HepG2 (cell line): Measurements from ENCODE around the gene PRSS27. TPM values are rescaled to one million over a fixed set of nuclear protein-coding genes. Genes with fewer than 3 reads are reported as not detected.

ENCODE experiments used
- AKAP8 ChIP-seq: sonication (generic); formaldehyde crosslinking; IDR thresholded peaks from 2 replicates; pipeline ENCODE4 v1.5.1; 2020; ENCODE audit warnings: mild to moderate bottlenecking, missing genetic modification reagents
- IKZF4 ChIP-seq: sonication (generic); formaldehyde crosslinking; IDR thresholded peaks from 2 replicates; pipeline ENCODE4 v1.5.1; 2020; ENCODE audit warnings: borderline replicate concordance, mild to moderate bottlenecking, low read depth, missing genetic modification reagents; ENCODE audit errors: not compliant biosample characterization
- KLF16 ChIP-seq, 2 experiments: sonication (generic) in 1 of 2; formaldehyde crosslinking in 1 of 2; IDR thresholded peaks; 2 replicates each; pipeline versions ENCODE4 v1.6.1 to v1.8.0; 2016 to 2023; ENCODE audit warnings: missing genetic modification reagents in 2 of 2, missing compliant biosample characterization in 1 of 2
- MEIS2 ChIP-seq: sonication (generic); formaldehyde crosslinking; IDR thresholded peaks from 2 replicates; pipeline ENCODE4 v1.9.0; 2021; ENCODE audit warnings: mild to moderate bottlenecking, missing genetic modification reagents
- REPIN1 ChIP-seq: sonication (generic); formaldehyde crosslinking; IDR thresholded peaks from 2 replicates; pipeline ENCODE4 v1.8.0; 2022; ENCODE audit warnings: missing genetic modification reagents, low read depth, mild to moderate bottlenecking, borderline replicate concordance
- REXO4 ChIP-seq: sonication (generic); formaldehyde crosslinking; IDR thresholded peaks from 2 replicates; pipeline ENCODE4 v1.8.0; 2022; ENCODE audit warnings: missing genetic modification reagents, mild to moderate bottlenecking, borderline replicate concordance
- SALL1 ChIP-seq: sonication (generic); formaldehyde crosslinking; IDR thresholded peaks from 2 replicates; pipeline ENCODE4 v1.8.0; 2022; ENCODE audit warnings: mild to moderate bottlenecking, missing genetic modification reagents
- SRF ChIP-seq: IDR thresholded peaks from 2 replicates; pipeline ENCODE4 v1.6.1; 2011; ENCODE audit warnings: mild to moderate bottlenecking, low read depth, low read length, moderate library complexity
- SRSF1 ChIP-seq: fragments of 200-400 bp; formaldehyde crosslinking; optimal IDR thresholded peaks from 2 replicates; pipeline ENCODE3; 2017; ENCODE audit warnings: mild to moderate bottlenecking, low read depth, low read length, moderate library complexity
- THAP11 ChIP-seq: IDR thresholded peaks from 2 replicates; pipeline ENCODE4 v1.6.1; 2016; ENCODE audit warnings: missing biosample characterization, missing genetic modification reagents
- TP53 ChIP-seq: sonication (generic); formaldehyde crosslinking; conservative IDR thresholded peaks from 2 replicates; pipeline ENCODE4 v1.4.0; 2020; ENCODE audit warnings: missing genetic modification reagents
- U2AF1 ChIP-seq: fragments of 200-400 bp; formaldehyde crosslinking; optimal IDR thresholded peaks from 2 replicates; pipeline ENCODE3; 2017; ENCODE audit warnings: mild to moderate bottlenecking, low read depth, low read length
- ZNF207 ChIP-seq: fragments of 450-650 bp; IDR thresholded peaks from 2 replicates; pipeline ENCODE4 v1.6.1; 2016; ENCODE audit warnings: antibody characterized with exemption, borderline replicate concordance
- ZNF543 ChIP-seq: sonication (generic); formaldehyde crosslinking; IDR thresholded peaks from 2 replicates; pipeline ENCODE4 v1.4.0; 2020; ENCODE audit warnings: mild to moderate bottlenecking, missing genetic modification reagents
- ZNF547 ChIP-seq: sonication (generic); formaldehyde crosslinking; IDR thresholded peaks from 2 replicates; pipeline ENCODE4 v1.5.1; 2020; ENCODE audit warnings: mild to moderate bottlenecking, missing genetic modification reagents
- ZNF570 ChIP-seq: sonication (generic); formaldehyde crosslinking; IDR thresholded peaks from 2 replicates; pipeline ENCODE4 v1.4.0; 2020; ENCODE audit warnings: mild to moderate bottlenecking, missing genetic modification reagents, borderline replicate concordance
- ZNF629 ChIP-seq: sonication (generic); formaldehyde crosslinking; conservative IDR thresholded peaks from 2 replicates; pipeline ENCODE4 v1.5.0; 2020; ENCODE audit warnings: missing genetic modification reagents
- polyA plus RNA-seq, 8 experiments: library from polyadenylated mRNA; depleted of rRNA in 3 of 8; stranded (reverse) in 7 of 8; unstranded in 1 of 8; fragments of >200 nt; fragmentation: Illumina TruSeq in 4 of 8; extraction: Trizol in 4 of 8; gene quantifications; 2 replicates each; pipeline versions ENCODE4 v1.2.1 to v1.2.3, GENCODE V29; 2011 to 2016; ENCODE audit warnings: low read depth in 4 of 8, missing spikeins in 1 of 8, mixed read lengths in 1 of 8; ENCODE audit not compliant: insufficient read depth in 1 of 8
- total RNA-seq, 5 experiments: library from RNA; depleted of rRNA; stranded (reverse); fragments of >200 nt; fragmentation: Illumina TruSeq; extraction: Trizol; gene quantifications; 2 replicates each; pipeline ENCODE4 v1.2.3, GENCODE V29; 2016; ENCODE audit warnings: low read depth in 1 of 5
- TF ChIP-seq, protein P1 (sequence below): sonication (generic); formaldehyde crosslinking; IDR thresholded peaks from 2 replicates; pipeline ENCODE4 v1.9.0; 2021; ENCODE audit warnings: missing genetic modification reagents, borderline replicate concordance
- TF ChIP-seq, protein P2 (sequence below): sonication (generic); formaldehyde crosslinking; IDR thresholded peaks from 2 replicates; pipeline ENCODE4 v1.4.0; 2020; ENCODE audit warnings: missing genetic modification reagents
- TF ChIP-seq, protein P3 (sequence below): sonication (generic); formaldehyde crosslinking; IDR thresholded peaks from 2 replicates; pipeline ENCODE4 v1.4.0; 2020; ENCODE audit warnings: missing genetic modification reagents
- TF ChIP-seq, protein P4 (sequence below): sonication (generic); formaldehyde crosslinking; conservative IDR thresholded peaks from 2 replicates; pipeline ENCODE4 v1.4.0; 2020; ENCODE audit warnings: mild to moderate bottlenecking, missing genetic modification reagents, moderate library complexity

The PRSS27 gene
- total and polyA plus RNA-seq, 2 of the 13 experiments (the other 11 are each of a cell fraction or from before 2014, with no cell fraction given), result 0.20 to 0.73 TPM

DNA sequence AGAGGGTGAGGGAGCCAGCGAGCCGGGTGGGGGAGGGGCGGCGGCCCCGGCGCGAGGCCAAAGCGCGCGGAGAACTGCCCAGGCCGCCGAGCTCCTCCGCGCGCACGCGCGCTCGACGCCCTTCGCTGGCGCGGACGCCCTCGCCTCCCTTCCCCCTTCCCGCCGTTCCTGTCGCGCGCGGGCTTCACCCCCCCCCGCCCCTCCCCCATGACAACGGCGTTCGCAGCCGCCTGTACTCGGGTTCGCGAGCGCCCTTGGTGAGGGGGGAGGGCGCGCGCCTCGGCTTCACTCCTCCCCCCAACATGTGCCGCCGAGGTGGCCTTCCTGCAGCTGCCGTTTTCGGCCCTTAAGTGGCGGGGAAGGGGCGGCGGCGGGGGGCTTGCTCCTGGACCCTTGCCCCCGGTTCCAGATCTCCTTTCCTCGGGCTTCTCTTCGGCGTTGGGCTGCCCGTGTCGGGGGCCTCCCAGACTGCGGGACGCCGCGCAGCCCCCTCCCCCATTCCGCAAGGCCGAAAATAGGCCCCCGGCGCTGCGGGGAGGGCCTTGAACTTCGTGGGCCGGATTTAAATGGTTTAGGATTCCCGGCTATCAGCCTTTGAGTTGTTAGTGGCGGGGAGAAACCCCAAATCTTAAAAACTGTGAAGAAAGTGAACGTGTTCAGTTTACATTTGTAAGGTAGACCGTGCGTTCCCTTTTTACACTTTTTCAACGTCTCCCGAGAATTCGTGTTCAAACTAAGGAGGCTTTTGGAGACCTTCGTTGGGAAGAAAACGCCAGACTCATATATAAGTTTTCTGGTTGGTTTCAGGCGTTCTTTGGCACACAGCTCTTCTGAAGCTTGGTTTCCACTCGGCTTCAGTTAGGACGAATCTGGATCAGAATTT lies 33.1 kb upstream of the PRSS27 start (continued):
- TF ChIP-seq, protein P1, sequence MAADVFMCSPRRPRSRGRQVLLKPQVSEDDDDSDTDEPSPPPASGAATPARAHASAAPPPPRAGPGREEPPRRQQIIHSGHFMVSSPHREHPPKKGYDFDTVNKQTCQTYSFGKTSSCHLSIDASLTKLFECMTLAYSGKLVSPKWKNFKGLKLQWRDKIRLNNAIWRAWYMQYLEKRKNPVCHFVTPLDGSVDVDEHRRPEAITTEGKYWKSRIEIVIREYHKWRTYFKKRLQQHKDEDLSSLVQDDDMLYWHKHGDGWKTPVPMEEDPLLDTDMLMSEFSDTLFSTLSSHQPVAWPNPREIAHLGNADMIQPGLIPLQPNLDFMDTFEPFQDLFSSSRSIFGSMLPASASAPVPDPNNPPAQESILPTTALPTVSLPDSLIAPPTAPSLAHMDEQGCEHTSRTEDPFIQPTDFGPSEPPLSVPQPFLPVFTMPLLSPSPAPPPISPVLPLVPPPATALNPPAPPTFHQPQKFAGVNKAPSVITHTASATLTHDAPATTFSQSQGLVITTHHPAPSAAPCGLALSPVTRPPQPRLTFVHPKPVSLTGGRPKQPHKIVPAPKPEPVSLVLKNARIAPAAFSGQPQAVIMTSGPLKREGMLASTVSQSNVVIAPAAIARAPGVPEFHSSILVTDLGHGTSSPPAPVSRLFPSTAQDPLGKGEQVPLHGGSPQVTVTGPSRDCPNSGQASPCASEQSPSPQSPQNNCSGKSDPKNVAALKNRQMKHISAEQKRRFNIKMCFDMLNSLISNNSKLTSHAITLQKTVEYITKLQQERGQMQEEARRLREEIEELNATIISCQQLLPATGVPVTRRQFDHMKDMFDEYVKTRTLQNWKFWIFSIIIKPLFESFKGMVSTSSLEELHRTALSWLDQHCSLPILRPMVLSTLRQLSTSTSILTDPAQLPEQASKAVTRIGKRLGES (CRISPR knock-in tag), result no peak
- TF ChIP-seq KLF16 (CRISPR knock-in tag; IDR thresholded peaks at IDR 0.05) (no peak), ZNF547 (no peak; the same call in 1 of the 2 replicates), SRSF1 (no peak), THAP11 (CRISPR knock-in tag) (no peak), ZNF629 (CRISPR knock-in tag) (no peak), ZNF570 (CRISPR knock-in tag) (no peak), IKZF4 (peak; percentile 1), U2AF1 (no peak), MEIS2 (CRISPR knock-in tag) (no peak), AKAP8 (CRISPR knock-in tag) (0 out of 2 replicates have a peak, but pooled peaks have one; percentile 9), REPIN1 (no peak), SRF (no peak), ZNF207 (no peak), REXO4 (CRISPR knock-in tag) (0 out of 2 replicates have a peak, but pooled peaks have one; percentile 15), ZNF543 (no peak), SALL1 (CRISPR knock-in tag) (peak; percentile 6; the same call in 1 of the 2 replicates), TP53 (no peak)
- TF ChIP-seq, protein P2, sequence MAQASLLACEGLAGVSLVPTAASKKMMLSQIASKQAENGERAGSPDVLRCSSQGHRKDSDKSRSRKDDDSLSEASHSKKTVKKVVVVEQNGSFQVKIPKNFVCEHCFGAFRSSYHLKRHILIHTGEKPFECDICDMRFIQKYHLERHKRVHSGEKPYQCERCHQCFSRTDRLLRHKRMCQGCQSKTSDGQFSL (CRISPR knock-in tag), result peak; percentile 91
- TF ChIP-seq, protein P3, sequence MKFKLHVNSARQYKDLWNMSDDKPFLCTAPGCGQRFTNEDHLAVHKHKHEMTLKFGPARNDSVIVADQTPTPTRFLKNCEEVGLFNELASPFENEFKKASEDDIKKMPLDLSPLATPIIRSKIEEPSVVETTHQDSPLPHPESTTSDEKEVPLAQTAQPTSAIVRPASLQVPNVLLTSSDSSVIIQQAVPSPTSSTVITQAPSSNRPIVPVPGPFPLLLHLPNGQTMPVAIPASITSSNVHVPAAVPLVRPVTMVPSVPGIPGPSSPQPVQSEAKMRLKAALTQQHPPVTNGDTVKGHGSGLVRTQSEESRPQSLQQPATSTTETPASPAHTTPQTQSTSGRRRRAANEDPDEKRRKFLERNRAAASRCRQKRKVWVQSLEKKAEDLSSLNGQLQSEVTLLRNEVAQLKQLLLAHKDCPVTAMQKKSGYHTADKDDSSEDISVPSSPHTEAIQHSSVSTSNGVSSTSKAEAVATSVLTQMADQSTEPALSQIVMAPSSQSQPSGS (CRISPR knock-in tag), result no peak
- TF ChIP-seq, protein P4, sequence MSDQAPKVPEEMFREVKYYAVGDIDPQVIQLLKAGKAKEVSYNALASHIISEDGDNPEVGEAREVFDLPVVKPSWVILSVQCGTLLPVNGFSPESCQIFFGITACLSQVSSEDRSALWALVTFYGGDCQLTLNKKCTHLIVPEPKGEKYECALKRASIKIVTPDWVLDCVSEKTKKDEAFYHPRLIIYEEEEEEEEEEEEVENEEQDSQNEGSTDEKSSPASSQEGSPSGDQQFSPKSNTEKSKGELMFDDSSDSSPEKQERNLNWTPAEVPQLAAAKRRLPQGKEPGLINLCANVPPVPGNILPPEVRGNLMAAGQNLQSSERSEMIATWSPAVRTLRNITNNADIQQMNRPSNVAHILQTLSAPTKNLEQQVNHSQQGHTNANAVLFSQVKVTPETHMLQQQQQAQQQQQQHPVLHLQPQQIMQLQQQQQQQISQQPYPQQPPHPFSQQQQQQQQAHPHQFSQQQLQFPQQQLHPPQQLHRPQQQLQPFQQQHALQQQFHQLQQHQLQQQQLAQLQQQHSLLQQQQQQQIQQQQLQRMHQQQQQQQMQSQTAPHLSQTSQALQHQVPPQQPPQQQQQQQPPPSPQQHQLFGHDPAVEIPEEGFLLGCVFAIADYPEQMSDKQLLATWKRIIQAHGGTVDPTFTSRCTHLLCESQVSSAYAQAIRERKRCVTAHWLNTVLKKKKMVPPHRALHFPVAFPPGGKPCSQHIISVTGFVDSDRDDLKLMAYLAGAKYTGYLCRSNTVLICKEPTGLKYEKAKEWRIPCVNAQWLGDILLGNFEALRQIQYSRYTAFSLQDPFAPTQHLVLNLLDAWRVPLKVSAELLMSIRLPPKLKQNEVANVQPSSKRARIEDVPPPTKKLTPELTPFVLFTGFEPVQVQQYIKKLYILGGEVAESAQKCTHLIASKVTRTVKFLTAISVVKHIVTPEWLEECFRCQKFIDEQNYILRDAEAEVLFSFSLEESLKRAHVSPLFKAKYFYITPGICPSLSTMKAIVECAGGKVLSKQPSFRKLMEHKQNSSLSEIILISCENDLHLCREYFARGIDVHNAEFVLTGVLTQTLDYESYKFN (CRISPR knock-in tag), result peak; percentile 46; the same call in 1 of the 2 replicates
